CD1c-positive myeloid dendritic cell (primary cell): ENCODE measurements around the gene B4GALNT3.
"Not testable (repeated sequence)": the region's sequence is repeated elsewhere in the genome, so short reads cannot be mapped to it uniquely, and the experiment has no call there.

Experiments
- DNase-seq: peaks from one replicate; pipeline ENCODE4 v3.0.0-alpha.2; 2016; ENCODE audit errors: extremely low spot score

B4GALNT3 gene

DNA sequence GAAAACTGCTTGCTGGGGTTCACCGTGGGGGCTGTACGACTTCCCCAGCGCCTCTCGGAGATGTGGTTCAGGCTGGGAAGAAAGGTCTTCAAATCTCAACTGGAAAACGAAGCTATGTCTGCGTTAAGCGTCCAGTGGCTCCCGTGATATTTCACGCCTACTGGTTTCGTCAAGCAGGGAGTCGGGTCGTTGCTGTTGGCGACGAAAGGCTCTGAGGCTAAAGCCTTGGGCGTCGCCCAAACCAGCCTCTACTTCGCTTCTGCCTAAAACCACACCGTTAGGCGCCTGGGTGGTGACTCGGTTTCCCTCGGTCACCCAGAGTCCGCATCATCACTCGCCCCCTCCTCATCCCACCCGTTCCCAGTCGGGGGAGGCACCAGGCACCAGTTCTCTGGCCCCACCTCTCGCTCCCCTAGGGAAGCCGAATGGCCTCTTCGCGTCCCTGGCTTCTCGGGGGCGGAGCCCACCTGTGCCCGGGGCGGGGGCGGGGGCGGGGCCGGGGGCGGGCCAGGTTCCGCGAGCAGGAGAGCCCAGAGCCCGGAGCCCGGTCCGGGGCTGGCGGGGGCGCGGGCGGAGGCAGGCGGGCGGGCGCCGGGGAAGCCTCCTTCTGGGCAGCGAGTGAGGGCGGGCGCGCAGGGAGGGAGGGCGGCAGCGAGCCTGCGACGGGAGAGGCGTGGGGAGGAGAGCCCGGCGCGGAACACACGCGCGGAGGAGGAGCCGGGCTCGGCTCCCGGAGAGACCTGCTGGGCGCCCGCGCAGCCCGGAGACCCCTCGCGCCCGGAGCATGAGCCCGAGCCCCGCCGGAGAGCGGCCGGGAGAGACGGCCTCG lies at the start of gene B4GALNT3:
B4GALNT3 (plus strand) TSS at position 510 of the 829 bp plus-strand sequence. CDS start 438 bp downstream, outside the sequence.
- peak; percentile 34 for DNase-seq

DNA sequence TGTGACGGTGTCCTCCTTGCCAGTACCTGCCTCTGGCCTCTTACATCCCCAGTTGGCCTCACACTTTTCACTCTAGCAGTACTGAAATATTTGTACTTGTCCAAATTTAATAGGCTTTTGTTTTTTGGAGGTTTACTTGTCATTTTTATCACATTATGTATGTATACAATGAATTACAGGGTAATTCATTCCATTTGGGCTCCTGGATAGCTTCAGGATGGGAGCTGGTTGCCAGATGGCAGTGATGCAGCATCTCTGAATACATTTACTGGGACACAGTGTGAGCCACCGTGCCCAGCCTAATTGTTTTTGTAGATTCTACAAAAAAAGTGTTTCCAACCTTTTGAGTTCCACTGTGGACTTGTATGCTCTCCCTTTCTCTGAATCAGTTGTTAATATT lies 44.9 kb upstream of the B4GALNT3 start:
- DNase-seq: no peak

DNA sequence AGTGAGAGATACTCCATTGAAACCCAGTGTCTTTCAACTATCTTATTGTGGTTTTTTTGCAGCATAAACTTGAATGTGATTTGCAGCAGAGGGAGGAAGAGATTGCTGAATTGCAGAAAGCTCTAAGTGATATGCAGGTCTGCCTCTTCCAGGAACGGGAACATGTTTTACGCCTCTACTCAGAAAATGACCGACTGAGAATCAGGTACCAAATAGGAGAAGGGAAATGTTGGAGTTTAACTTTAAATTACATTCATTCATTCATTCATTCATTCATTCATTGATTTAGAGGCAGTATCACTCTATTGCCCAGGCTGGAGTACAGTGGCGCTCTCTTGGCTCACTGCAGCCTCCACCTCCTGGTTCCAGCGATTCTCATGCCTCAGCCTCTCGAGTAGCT lies 41.3 kb upstream of the B4GALNT3 start:
- DNase-seq: no peak

DNA sequence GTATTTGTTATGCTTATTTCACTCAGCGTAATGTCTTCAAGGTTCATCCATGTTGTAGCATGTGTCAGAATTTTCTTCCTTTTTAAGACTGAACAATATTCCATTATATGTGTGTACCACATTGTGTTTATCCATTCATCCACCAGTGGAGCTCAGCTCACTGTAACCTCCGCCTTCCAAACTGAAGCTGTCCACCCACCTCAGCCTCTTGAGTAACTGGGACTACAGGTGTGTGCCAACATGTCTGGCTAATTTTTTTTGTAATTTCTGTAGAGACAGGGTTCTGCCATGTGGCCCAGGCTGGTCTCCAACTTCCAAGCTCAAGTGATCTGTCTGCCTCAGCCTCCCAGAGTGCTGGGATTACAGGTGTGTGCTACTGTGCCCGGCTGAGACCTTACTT lies 37.2 kb upstream of the B4GALNT3 start:
- no peak for DNase-seq

DNA sequence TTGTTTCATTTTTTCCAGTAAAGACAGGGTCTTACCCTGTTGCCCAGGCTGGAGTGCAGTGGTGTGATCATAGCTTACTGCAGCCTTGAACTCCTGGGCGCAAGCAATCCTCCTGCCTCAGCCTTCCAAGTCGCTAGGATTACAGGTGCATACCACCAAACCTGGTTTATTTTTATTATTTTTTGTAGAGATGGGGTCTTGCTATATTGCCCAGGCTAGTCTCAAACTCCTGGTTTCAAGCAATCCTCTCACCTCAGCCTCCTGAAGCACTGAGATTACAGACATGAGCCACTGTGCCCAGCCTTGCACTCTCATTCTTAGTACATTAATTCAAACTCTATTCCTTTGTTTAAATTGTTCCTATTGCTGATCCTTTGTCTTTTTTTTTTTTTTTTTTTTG lies 24.0 kb upstream of the B4GALNT3 start:
- DNase-seq: not testable (repeated sequence)

DNA sequence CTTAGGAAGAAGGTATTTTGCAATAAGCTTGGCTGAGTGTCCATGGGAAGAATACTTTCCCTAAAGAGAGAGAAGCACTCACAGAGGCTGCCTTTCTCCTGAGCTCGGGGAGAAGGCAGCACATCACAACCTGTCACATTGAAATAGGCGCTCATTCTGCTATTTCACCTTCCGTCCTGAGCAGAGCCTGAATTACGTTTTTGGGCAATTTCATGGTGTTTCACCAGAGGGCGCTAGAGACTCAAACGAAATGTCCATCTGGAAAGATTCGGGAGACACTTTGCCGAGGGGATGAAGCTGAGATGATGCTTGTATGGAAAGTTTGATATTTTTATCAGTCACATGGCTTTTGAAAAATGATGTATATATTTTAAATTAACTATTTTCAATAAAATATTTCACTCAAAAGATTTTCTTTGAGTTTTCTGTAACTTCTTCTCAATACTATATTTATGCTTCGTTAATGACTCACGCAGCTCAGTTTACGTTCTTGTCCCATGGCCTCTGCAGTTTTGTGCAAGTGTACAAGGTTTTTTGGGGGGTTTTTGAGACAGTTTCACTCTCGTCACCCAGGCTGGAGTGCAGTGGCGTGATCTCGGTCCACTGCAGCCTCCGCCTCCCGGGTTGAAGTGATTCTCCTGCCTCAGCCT lies 17.4 kb upstream of the B4GALNT3 start:
- peak; percentile 64 for DNase-seq

DNA sequence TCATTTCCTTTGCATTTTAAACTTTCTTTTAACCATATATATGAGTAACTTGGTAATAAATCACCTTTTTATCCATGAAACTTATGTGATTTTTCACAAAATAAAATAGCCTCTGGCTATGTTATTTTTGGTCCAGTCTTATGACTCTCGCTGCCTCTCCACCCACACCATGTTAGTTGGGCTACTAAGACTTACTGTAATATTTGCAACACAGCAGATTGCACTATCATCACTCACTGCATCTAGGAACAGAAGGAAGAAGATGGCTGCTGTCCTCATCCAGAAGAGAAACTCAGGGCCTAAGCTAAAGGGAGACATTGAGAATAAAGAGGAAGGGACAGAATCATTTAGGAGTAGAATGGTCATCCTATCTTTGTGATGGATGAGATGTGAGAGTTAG lies 12.6 kb upstream of the B4GALNT3 start:
- DNase-seq: no peak

DNA sequence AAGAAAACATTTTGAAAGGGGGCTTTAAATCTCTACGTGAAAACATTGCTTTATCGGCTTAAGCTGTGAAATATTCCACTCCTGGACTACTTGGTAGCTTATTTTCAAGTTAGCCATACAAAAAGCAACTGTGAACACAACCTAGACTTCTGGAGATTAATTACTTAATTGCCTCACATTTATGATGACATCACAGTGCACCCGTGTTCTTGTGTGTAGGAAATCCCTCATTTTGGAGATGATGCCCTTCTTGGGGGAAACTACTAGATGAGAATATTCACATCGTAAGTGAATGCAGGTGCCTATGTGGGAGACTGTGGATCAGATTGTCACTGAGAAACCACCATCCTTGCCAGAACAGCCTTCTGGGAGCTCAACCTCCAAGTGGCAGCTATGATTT lies 10.5 kb upstream of the B4GALNT3 start:
- DNase-seq: no peak

DNA sequence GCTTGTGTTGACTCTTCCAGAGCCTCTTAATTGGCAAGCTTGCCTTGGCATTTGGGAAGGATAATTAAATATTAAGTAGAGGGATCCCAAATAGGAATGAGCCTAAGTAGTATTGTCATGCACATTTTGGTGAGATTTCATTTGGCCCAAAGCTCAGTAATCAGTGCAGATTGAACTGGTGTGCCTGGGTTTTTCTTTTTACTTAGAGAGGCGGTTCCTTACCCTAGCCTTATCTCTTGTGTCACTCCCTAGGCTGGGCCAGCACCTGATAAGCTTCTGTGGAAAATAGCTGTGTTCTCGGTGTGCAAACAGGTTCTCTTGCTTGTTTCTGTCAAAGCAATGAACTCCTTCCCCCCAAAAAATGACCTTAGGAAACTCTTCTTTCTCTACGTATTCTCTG lies 9.3 kb upstream of the B4GALNT3 start:
- DNase-seq: no peak

DNA sequence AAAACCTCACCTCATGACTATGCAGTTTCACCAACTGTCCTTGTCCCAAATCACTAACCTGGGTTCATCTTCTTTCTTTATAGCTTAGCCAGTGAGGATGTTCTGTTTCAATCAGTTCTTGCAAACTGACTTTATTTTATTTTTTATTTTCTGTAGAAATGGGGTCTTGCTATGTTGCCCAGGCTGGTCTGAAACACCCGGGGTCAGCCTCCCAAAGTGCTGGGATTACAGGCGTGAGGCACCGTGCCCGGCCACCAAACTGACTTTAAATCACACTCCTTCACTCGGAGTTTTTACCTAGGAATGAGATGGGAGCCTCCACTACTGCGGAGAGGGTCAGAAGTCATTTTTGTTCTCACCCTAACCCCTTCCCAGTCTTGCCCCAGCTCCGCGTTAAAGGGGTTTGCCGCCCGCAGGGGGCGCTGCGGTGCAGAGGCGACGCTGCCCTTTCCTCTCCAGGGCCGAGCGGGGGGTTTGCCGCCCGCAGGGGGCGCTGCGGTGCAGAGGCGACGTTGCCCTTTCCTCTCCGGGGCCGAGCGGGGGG lies 7.0 kb upstream of the B4GALNT3 start:
- DNase-seq: no peak

DNA sequence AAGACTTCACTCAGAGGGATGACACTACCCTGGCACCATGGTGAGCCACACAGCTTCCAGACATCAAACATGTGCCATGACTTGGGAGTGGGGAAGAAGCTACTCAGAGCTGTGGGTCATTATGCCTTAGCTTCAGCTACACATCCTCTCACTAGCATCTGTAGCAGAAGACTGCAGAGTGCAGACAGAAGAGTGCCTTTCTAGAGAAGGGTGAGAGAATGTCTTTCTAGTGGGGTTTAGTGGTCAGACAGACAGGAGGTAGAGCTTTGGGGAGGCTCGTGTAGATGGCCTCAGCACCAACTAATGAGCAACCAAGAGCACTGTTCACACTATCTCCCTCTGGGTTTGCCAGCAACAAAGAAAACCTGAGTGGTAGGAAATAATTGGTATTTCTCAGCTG lies 4.9 kb upstream of the B4GALNT3 start:
- DNase-seq: no peak

DNA sequence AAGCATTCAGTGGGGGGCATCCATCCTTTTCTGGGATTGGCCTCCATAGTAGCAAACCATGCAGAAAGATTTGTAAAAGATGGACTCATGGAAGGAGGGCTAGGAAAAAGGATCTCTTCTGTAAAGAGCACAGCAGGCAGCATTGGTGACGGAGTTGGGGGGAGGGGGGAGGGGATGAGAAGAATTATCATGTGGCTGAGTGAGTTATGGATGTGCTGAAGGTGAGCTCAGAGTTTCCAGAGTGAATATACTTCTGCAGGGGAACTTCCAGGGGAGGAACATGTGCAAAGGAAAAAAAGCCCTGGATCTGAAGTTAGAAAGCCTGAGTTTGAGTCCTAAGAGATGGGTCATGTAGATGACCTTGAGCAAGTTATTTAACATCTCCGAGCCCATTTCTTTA lies 3.9 kb upstream of the B4GALNT3 start:
- no peak for DNase-seq

DNA sequence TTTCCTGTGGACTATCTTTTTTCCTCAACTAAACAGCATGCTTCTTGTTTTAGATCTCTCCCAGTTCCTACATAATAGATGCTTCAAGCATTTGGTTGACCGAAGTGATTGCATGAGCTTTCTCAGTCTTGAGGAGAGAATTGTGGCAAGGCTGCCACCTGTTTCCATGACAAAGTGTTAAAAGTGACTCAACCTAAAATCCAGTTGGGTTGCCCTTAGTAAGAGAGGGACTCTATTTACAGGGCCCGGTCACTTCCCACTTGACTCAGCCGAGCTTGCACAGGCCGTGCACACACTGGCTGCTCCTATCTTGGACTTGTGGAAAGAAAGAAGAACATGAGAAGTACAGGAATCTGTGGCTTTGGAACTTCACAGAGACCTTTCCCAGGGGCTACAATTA lies 2.1 kb upstream of the B4GALNT3 start:
- DNase-seq: no peak

DNA sequence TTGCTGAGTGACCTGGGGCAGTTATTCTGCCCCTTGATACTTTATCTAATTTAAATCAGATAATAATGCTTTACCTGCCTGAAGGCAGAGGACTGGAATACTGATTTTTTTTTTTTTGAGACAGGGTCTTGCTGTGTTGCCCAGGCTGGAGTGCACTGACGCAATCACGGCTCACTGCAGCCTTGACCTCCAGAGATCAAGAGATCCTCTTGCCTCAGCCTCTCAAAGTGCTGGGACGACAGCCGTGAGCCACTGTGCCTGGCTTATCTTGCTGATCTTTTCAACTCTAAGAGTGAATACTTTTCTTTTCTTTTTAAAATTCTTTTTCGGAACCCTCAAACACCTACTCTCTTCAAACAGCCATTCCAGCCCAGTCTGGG lies 699 bp upstream of the B4GALNT3 start:
- DNase-seq: no peak

DNA sequence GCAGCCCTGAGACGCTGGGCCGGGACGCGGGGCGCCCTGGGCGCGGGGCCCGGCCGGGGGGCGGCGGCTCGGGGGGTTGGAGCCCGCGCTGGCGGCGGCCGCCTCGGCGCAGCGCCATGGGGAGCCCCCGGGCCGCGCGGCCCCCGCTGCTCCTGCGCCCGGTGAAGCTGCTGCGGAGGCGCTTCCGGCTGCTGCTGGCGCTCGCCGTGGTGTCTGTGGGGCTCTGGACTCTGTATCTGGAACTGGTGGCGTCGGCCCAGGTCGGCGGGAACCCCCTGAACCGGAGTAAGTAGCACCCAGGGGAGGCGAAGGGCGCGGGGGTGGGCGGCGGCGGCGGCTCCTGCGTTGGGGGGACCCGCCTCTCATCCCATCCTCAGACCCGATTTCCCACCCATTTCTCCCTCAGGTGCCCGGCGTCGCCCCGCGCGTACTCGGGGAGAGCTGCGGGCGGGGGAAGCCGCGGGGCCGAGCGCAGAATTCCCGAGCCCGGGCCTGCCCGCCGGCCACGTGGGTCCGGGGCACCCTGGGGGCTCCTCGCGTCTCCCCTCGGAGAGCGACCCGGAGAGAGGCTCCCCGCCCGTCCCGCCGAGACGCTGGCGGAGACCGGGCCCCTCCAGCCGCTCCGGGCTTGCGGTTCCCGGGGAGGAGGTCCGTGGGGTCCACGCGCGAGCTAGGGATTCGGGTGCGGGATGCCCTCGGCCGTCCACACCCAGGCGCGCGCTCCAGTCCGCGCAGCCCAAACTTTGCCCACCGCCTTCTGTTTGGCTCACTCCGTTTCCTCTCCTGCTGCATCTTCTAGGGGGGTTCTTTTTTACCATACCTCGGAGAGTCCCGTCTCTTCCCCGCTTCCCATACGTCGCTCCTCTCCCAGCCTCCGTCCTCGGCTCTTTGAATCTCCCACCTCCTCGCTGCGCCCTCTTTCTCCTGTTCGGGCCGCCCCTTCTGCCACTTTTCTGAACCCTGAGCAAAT lies 807 bp downstream of the B4GALNT3 start:
- no peak for DNase-seq

DNA sequence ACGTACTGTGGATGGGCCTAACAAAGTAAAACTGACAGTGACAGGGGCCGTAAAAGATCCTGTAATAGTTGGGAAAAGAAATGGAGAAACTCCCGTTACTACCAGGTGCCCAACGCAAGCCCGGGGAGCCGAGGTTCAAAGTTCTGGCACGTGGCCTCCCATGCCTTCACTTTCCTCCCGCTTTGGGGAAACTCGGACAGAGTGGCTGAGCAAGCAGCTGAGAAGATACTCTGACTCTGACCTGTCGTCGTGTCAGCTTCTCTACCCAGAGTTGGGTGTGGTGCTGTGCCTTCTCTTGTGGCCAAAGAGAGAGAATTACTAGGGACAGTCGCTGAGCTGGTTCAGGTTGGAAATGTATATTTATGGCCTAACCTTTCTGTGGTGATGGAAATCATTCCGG lies 1.7 kb downstream of the B4GALNT3 start:
- DNase-seq: no peak

DNA sequence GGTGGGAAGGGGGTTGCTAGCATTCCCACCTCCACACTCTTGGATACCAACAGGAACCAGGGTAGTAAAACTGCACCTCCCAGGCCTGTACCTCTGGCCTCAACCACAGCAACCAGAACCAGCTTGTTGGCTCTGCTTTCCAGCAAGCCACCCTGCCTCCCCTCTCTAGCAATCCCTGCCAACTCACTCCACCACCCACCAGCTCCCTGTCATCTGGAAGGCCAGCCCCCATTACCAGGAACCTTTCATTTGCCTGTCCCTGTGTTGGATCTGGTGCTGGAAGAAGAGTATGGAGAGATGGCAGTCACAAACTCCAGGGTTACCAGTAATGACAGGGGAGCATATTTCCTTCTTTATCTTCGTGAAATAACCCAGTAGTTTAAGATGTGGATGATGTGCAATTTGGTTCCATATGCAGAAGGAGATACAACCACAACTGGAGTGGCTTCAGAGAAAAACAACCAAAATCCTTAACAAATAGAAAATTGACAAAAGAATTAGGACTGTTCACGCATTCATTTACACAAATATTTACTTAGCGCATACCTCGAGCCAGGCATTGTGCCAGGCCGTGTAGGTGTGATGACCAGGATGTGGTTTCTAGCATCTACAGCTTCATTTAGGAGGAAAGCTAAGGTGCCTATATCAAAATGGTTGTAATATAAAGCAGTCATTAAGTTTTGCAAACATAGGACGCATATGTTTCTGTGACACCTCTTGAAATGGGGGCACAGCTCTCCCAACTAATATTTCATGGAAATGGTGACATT lies 3.4 kb downstream of the B4GALNT3 start:
- no peak for DNase-seq

DNA sequence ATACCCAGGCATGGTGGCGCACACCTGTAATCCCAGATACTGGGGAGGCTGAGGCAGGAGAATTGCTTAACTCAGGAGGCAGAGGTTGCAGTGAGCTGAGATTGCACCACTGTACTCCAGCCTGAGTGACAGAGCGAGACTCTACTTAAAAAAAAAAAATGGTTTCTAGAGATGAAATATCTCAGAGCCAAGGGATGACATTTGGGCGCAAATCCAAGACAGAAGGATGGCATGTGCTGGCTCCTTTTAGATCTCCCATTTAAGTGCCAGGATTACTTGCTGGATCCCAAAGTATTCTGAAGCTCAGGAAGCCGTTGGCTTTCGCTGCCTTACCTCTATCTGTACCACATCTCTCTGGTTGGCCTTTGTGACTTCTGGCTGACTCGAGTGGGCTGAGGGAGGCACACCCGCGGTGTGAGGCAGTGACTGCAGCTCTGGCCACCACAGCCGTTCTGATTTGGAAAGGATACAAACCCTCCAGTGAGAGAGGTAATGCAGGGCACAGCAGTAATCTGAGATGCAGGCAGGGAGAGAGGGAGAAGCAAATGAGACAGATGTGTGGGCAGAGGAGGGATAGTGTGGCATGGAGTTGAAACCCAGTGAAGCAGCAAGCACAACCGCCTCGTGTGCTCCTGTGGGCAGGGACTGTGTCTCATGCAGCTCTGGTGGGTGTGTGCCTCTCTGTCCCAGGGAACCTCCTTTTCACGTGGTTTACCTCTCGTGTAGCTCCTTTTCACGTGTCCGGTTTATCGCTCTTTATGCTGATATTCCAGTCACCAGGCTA lies 4.9 kb downstream of the B4GALNT3 start:
- DNase-seq: no peak

DNA sequence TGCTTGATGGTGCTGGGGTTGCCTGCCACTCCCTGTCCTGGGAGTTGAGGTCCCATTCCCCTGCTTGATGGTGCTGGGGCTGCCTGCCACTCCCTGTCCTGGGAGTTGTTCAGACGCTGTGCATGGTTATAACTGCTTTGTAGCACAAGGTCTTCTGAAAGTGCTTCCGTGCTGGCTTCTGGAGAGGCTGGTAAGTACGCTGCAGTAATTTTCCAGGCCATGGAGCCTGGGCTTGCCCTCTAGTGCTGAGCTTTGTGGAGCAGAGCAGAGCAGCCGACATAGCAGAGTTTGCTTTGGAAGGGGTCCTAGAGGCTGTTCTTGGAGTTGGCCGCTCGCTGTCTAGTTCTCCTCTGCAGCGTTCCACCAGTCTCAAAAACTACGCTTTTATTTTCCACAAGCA lies 6.3 kb downstream of the B4GALNT3 start:
- no peak for DNase-seq

DNA sequence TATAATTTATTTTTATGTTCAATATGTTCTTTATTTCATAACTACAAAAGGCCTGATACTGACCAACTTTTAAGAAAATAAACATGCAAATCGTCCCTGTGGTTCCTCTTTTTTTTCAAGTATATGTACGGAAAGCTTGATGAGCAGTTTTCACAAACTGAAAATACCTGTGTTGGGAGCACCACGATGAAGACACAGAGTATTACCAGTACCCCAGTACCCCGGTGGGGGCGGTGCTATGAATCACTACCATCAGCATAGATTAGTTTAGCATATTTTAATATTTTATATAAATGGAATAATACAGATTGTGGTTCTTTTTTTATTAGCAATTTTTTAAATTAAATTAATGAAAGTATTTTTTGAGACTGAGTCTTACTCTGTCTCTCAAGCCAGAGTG lies 7.0 kb downstream of the B4GALNT3 start:
- DNase-seq: no peak
